Activated CD4-positive, alpha-beta T cell treated with anti-CD3 and anti-CD28 coated beads for 1 hour (primary cell): ENCODE results near the gene SERTAD1.

Source experiments
- DNase-seq: peaks from one replicate; pipeline ENCODE4 v3.0.0-alpha.2; 2020

Gene SERTAD1

DNA sequence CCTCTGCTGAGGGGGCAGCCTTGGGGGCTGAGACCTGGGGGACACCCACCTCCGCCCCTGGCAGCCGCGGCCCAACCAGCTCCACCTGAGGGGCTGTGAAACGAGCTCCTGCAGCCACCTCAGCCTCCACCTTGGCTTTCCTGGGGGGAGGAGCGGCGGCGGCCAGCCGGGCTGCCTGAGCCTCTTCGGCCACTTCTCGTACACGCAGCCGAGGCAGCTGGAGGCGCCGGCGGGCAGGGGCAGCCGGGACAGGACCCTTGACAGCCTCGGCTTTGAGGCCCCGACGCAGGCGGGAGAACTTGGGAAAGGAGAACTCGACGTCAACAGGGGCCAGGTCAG lies 28.3 kb downstream of the SERTAD1 start:
- no peak for DNase-seq

GRCh38 chr19:40396886-40397567 lies 28.8 kb downstream of the SERTAD1 start:
- no peak for DNase-seq

DNA sequence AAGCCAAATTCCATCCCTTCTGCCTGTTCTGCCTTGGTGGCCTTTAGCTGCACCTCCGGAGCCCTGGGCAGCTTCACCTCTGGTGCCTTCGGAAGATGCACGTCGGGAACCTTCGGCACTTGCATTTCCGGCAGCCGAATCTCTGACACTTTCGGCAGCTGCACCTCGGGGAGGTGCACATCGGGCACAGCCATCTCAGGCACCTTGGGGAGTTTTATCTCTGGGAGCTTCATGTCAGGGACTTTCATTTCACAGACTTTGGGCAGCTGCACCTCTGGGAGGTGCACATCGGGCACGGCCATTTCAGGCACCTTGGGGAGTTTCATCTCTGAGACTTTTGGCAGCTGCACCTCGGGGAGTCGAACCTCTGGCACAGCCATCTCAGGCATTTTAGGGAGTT lies 29.8 kb downstream of the SERTAD1 start:
- DNase-seq, result no peak

- no peak for DNase-seq
Observed at GRCh38 chr19:40394816-40395210, 31.0 kb downstream of the SERTAD1 start.

DNA sequence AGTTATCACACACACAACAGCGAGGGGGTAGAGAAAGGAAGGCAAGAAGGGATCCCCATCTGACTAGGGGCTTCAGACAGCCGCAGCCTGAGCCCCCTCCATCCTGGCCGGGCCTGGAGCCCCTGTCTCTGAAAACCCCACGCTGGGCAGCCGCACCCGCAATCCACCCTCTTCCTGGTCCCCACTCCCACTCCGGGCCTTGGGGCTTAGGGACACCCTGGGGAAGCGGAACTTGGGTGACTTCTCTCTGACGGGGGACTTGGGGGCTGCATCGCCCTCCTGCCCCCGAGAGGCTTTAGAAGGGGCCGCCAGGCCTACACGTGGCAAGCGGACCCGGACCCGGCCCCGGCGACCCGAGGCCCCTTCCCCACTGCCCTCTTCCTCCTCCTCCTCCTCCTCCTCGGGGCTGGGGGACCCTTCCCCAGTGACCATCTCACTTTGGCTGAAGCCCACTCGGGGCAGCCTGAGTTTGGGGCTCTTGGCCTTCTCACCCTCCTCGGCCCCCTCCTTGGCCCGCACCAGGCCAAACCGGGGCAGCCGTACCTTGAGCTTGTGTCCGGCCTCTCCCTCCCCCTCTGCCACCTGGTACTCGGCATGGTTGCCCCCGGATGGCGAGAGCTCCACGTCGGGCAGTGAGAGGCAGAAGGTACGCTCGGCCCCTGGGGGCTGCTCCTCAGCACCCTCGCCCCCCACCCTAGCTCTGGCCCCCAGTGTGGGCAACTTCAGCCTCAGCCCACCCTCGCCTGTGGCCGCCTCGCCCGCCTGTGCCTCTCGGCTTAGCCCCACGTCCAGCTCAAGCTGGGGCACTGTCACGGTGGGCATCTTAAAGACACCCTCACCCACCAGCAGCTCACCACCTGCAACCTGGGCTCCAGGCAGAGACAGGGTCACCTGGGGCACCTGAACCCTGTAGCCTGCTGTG lies 31.6 kb downstream of the SERTAD1 start:
- no peak for DNase-seq

DNA sequence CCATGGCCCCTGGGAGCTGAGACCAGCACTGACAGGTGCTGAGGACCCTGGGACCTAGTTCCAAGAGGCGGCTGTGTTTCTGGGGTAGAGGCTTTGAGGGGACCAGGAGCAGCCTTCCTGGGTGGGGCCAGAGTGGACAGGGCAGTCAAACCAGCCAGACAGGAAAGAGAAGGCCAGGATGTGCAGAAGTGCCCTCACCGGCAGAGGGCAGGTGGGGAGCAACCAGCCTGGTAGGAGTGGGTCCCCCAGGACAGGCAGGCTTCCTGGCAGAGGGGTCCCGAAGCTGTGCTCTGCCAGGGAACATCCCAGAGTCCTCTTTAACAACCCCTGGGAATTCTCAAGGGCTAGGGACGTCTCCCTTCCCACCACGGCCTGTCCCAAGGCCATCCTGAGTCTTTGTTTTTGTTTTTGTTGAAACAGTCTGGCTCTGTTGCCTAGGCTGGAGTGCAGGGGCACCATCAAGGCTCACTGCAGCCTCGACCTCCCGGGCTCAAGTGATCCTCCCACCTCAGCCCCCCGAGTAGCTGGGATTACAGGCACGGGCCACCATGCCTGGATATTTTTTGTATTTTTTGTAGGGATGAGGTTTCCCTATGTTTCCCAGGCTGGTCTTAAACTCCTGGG lies 32.8 kb downstream of the SERTAD1 start:
- no peak for DNase-seq

DNA sequence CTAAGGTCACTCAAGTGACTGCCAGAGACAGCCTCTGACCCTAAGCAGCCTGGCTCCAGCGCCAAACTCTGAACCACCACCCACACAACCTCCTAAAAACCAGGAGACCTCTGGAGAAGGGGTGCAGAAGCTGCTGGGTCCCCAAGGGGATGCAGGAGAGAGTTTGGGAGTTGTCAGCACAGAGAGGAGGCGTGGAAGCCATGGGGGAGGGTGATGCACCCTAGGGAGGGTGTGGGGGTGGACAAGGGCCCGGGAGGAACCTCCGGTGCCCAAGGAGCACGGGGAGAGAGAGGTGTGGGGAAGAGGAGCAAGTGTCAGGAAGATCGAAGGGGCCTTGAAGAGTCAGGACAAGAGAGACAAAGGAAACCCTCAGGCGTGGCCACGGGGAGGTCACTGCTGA lies 33.7 kb downstream of the SERTAD1 start:
- DNase-seq, result no peak

- DNase-seq, result no peak
Observed at GRCh38 chr19:40390084-40390742, 35.6 kb downstream of the SERTAD1 start, which contains the start of gene HIPK4. TSS of gene HIPK4 (minus strand) at chr19:40390181. CDS start at chr19:40389902, 279 bp downstream.

- DNase-seq, result no peak
Observed at GRCh38 chr19:40389404-40390083, 36.2 kb downstream of the SERTAD1 start.

DNA sequence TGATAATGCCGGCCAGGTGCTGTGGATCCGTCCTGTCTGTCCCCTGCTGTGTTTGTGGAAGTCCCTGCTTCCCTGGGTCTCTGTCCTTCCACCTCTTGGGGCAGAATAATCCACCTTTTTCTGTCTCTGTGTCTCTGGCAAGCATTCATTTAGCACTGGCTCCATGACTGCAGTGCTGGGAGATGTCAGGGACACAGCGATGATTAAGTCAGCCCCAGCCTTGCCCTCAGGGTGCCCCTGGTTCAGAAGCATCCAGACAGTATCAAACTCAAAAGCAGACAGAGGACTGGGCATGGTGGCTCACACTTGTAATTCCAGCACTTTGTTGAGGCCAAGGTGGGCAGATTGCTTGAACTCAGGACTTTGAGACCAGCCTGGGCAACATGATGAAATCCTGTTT lies 37.3 kb downstream of the SERTAD1 start:
- DNase-seq, result no peak

GRCh38 chr19:40387155-40387554 lies 38.6 kb downstream of the SERTAD1 start:
- DNase-seq, result no peak

DNA sequence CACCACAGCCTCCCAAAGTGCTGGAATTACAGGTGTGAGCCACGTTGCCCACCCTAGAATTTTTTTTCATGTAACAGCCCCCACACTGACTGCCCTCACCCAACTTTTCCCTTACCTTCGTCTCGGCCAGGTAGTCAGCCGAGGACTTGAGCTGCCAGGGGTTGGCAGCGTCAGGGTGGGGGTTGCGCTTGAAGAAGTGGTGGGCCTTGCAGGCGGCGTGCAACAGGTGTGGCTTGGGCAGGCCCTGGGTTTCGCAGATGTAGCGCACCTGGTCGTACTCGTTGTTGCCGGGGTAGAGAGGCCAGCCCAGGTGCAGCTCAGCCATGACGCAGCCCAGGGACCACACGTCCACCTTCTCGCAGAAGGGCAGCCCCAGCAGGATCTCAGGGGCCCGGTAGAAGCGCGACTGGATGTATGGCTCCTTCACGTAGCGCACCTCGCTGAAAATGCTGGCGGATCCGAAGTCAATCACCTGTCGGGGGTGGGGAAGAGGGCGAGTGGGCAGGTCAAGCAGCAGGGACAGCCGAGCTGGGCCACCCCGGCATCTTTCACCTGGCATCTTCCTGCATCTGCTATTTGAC lies 42.0 kb downstream of the SERTAD1 start:
- no peak for DNase-seq

- DNase-seq, result no peak
Observed at GRCh38 chr19:40381321-40381720, 44.5 kb downstream of the SERTAD1 start.

DNA sequence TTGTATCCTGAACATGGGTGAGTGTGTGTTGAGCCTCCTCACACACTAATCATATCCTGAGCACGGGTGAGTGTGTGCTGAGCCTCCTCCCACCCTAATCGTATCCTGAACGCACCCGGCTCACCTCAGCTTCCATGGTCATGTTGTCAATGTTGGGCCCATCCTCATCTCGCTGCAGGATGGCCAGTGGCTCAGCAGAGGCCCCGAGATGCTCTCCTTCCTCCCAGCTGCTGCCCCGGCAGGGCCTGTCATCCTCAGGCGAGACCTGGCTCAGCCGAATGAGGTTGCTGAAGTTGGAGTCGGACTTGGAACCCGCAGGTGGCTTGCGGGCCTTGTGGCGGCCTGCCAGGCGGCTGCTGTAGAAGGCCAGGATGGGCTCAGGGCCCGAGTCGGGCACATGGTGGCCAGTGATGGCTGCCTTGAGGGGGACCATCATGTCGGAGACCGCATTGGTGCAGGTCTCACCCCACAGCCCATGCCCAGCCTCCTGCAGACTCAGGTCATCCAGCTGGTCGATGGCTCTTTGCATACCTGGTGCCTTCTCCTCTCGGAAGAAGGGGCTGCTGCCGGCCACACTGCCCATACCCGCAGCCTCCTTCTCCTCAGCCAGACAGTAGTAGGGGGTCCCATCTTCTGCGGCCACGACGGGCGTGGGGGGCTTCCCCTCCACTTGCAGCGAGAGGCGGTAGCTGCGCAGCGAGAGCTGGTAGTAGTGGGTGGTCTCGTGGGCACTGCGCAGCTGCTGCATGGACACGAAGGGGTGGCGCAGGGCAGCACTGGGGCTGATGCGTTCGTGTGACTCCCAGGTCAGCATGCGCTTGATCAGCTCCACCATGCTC lies 45.4 kb downstream of the SERTAD1 start:
- no peak for DNase-seq

DNA sequence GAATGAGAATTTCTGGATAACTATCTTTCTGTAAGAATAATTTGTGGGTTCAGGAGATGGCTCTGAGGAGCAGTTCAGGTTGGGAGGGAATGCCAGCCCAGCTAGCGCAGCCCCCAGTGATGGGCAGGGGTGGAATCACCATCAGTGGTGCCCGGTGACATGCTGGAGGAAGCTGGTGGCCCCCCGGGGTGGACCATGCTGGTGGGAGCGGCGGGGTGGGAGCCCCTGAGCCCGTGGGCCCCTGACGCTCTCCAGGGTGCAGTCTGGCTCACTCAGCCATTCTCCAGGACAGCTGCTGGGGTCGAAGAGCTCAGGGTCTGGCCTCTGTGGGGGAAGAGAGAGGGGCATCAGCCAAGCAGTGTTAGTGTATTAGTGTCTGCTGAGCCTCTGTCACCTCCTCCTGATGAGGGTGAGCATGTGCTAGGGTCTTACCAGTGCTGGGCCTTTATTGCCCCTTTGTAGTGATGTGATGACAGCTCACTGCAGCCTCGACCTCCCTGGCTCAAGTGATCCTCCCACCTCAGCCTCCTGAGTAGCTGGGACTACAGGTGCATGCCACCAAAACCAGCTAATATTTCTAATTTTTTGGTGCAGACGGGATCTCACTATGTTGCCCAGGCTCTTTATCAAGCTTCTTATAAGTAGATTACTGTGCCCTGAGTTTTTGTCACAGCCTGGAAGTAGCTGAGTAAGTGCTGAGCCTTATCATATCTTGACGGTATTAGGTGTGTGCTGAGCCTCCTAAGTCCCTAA lies 46.2 kb downstream of the SERTAD1 start:
- no peak for DNase-seq

DNA sequence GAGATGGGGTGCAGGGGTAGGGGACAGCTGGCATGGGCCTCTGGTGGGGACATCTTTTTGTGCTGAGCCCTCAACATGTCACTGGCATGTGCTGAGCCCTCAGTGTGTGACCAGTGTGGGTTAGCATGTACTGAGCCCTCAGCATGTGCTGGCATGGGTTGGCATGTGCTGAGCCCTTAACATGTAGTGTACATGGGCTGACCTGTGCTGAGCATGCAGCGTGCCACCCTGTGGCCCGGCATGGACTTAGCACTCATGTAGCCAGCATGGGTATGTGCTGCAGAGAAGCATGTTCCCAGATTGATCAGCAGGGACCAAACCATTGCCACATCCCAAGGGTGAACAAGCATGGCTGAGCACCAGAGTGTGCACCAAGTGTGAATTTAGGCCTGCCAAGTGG lies 47.3 kb downstream of the SERTAD1 start:
- no peak for DNase-seq

DNA sequence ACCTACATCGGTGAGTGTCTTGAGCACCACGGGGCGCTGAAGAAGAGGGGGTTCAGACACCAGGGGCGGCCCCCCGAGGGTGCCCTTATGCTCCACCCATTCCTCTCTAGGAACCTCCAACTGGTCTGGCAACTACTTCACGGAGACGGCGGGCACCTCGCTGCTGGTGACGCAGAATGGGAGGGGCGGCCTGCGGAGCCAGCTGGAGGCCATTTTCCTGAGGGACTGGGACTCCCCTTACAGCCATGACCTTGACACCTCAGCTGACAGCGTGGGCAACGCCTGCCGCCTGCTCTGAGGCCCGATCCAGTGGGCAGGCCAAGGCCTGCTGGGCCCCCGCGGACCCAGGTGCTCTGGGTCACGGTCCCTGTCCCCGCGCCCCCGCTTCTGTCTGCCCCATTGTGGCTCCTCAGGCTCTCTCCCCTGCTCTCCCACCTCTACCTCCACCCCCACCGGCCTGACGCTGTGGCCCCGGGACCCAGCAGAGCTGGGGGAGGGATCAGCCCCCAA lies 47.9 kb downstream of the SERTAD1 start:
- no peak for DNase-seq

DNA sequence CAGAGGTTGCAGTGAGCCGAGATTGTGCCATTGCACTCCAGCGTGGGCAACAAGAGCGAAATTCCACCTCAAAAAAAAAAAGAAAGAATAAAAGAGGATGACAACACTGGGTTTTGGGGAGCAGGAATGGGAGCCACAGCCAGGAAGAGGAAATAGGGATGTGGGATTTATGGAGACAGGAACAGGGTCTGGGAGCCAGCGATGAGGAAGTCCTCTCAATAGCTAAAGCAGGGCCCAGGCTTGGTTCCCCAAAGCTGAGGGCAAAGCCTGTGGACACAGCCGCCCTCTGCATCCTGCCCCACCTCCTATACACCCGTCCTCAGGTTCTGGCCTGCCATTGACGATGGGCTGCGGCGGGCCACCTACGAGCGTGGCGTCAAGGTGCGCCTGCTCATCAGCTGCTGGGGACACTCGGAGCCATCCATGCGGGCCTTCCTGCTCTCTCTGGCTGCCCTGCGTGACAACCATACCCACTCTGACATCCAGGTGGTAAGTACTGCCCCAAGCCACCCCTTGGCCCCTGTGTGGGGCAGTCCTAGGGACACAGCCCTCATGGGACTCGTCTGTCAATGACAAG lies 49.4 kb downstream of the SERTAD1 start:
- no peak for DNase-seq

- no peak for DNase-seq
Observed at GRCh38 chr19:40374084-40374483, 51.7 kb downstream of the SERTAD1 start.

DNA sequence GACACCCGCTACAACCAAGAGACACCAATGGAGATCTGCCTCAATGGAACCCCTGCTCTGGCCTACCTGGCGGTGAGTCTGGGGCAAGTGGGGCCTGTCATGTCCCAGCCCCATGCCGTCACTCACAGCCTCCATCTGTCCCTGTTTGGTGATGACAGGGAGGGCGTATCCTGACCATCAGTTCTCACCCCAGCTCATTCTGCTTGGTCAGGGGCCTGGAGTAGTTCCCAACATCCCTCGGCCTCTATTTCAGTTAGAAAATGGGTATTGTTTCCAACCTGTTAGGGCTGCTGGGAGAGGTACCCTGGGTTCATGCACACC lies 54.0 kb downstream of the SERTAD1 start:
- DNase-seq, result no peak
